NCI-H187 treated with DMSO at 0.1 percent for 48 hours (cell line): ENCODE data around the gene MTIF2.
"Not testable (repeated sequence)": the region's sequence is repeated elsewhere in the genome, so short reads cannot be mapped to it uniquely, and the experiment has no call there.

Source experiments
- DNase-seq: peaks from one replicate; lab custom pipeline; 2025; lab: John Stamatoyannopoulos, UW

MTIF2 gene

GRCh38 chr2:55268907-55269644 is at the start of gene MTIF2:
Gene MTIF2 (minus strand): TSS chr2:55269231. CDS start chr2:55263858, 5,373 bp downstream.
- DNase-seq: peak; percentile 77

- DNase-seq: no peak
Observed at GRCh38 chr2:55314985-55315384, 46.0 kb upstream of the MTIF2 start.

GRCh38 chr2:55311444-55311870 is 42.4 kb upstream of the MTIF2 start:
- DNase-seq: no peak

- no peak for DNase-seq
Observed at GRCh38 chr2:55309446-55309845, 40.4 kb upstream of the MTIF2 start.

GRCh38 chr2:55302241-55302640 is 33.2 kb upstream of the MTIF2 start:
- no peak for DNase-seq

- no peak for DNase-seq
Observed at GRCh38 chr2:55301277-55301676, 32.2 kb upstream of the MTIF2 start.

- DNase-seq: no peak
Observed at GRCh38 chr2:55296393-55296792, 27.4 kb upstream of the MTIF2 start.

GRCh38 chr2:55283083-55283482 is 14.1 kb upstream of the MTIF2 start:
- DNase-seq: no peak

GRCh38 chr2:55282110-55282917 is 13.3 kb upstream of the MTIF2 start:
- peak; percentile 64 for DNase-seq

- not testable (repeated sequence) for DNase-seq
Observed at GRCh38 chr2:55280851-55281546, 12.0 kb upstream of the MTIF2 start.

- not testable (repeated sequence) for DNase-seq
Observed at GRCh38 chr2:55279859-55280424, 10.9 kb upstream of the MTIF2 start.

GRCh38 chr2:55279214-55279835 is 10.3 kb upstream of the MTIF2 start:
- peak; percentile 33 for DNase-seq

- no peak for DNase-seq
Observed at GRCh38 chr2:55277310-55277709, 8.3 kb upstream of the MTIF2 start.

- not testable (repeated sequence) for DNase-seq
Observed at GRCh38 chr2:55274346-55274745, 5.3 kb upstream of the MTIF2 start.

GRCh38 chr2:55269645-55269990 is 587 bp upstream of the MTIF2 start:
- DNase-seq: no peak

GRCh38 chr2:55268288-55268906 is 634 bp downstream of the MTIF2 start:
- DNase-seq: no peak

GRCh38 chr2:55259586-55259985 is 9.4 kb downstream of the MTIF2 start:
- DNase-seq: not testable (repeated sequence)

- DNase-seq: no peak
Observed at GRCh38 chr2:55252832-55253231, 16.2 kb downstream of the MTIF2 start.

- no peak for DNase-seq
Observed at GRCh38 chr2:55247025-55247424, 22.0 kb downstream of the MTIF2 start.

- DNase-seq: no peak
Observed at GRCh38 chr2:55245411-55245810, 23.6 kb downstream of the MTIF2 start.

- no peak for DNase-seq
Observed at GRCh38 chr2:55242617-55243016, 26.4 kb downstream of the MTIF2 start.
